ENCODE measurements around the gene ATP2C2.

- TF ChIP-seq EZH2 (IDR thresholded peaks at IDR 0.05) (no peak), POLR2AphosphoS5 (IDR thresholded peaks at IDR 0.05; ENCODE audit: borderline replicate concordance, low read depth, low read length) (no peak), FOXP2 (optimal IDR thresholded peaks at IDR 0.05; ENCODE audit: control extremely low read depth, extremely low read length, insufficient read depth) (no peak)
Measured at GRCh38 chr16:84321932-84322331, 46.4 kb upstream of the ATP2C2 start.
